ENCODE results near the gene ADCY2. TPM values are rescaled to one million over a fixed set of nuclear protein-coding genes. Genes with fewer than 3 reads are reported as not detected.

Gene ADCY2
- total RNA-seq, 1 experiment from 2014 or later: not detected

- Mint-ChIP-seq H3K27me3 (ENCODE audit: unreplicated experiment) (no peaks in the 10 kb centered on the region), H3K4me1 (ENCODE audit: low read depth, unreplicated experiment) (no peaks in the 10 kb centered on the region), H3K4me3 (ENCODE audit: low read depth, unreplicated experiment) (no peak overlapping the region), H3K36me3 (ENCODE audit: insufficient read depth, unreplicated experiment) (no peaks in the 10 kb centered on the region), H3K9me3 (ENCODE audit: low read depth, unreplicated experiment) (peaks cover 16% of the 10 kb centered on the region), H3K27ac (ENCODE audit: unreplicated experiment) (no peak overlapping the region)
- no peak for DNase-seq
- TF ChIP-seq CTCF (IDR thresholded peaks at IDR 0.05; ENCODE audit: unreplicated experiment): no peak
- BruUV-seq (replicated peaks): no TSS peak
- intact Hi-C loops (cut with micrococcal nuclease; ENCODE audit: unreplicated experiment): no loop called here
- CTCF ChIA-PET: interaction anchor here (0.5 kb wide), 1 partner anchor 183 kb away, joined by 6 read pairs; no protein-coding TSS in a partner anchor
Observed at GRCh38 chr5:7471710-7472109, 75.8 kb downstream of the ADCY2 start.

- H3K27me3 Mint-ChIP-seq (ENCODE audit: unreplicated experiment): no peaks in the 10 kb centered on the region
- CTCF ChIA-PET: no interaction called here
- no peaks in the 10 kb centered on the region for H3K36me3 Mint-ChIP-seq (ENCODE audit: insufficient read depth, unreplicated experiment)
Observed at GRCh38 chr5:7473115-7473514, 77.2 kb downstream of the ADCY2 start.

GRCh38 chr5:7473668-7474215 lies 77.8 kb downstream of the ADCY2 start:
- TF ChIP-seq CTCF (IDR thresholded peaks at IDR 0.05; ENCODE audit: unreplicated experiment): no peak
- intact Hi-C loops (cut with micrococcal nuclease; ENCODE audit: unreplicated experiment): no loop called here
- CTCF ChIA-PET: no interaction called here
- DNase-seq: no peak
- Mint-ChIP-seq H3K27ac (ENCODE audit: unreplicated experiment) (no peak overlapping the region), H3K4me3 (ENCODE audit: low read depth, unreplicated experiment) (no peak overlapping the region), H3K27me3 (ENCODE audit: unreplicated experiment) (no peaks in the 10 kb centered on the region), H3K4me1 (ENCODE audit: low read depth, unreplicated experiment) (no peaks in the 10 kb centered on the region), H3K9me3 (ENCODE audit: low read depth, unreplicated experiment) (peaks cover 16% of the 10 kb centered on the region), H3K36me3 (ENCODE audit: insufficient read depth, unreplicated experiment) (no peaks in the 10 kb centered on the region)
- BruUV-seq (replicated peaks): no TSS peak

More at GRCh38 chr5:7473115-7473514, 77.2 kb downstream of the ADCY2 start:
- BruUV-seq (replicated peaks): no TSS peak
- no peak overlapping the region for H3K27ac Mint-ChIP-seq (ENCODE audit: unreplicated experiment)
- TF ChIP-seq CTCF (IDR thresholded peaks at IDR 0.05; ENCODE audit: unreplicated experiment): no peak
- DNase-seq: no peak
- intact Hi-C loops (cut with micrococcal nuclease; ENCODE audit: unreplicated experiment): no loop called here
- peaks cover 16% of the 10 kb centered on the region for H3K9me3 Mint-ChIP-seq (ENCODE audit: low read depth, unreplicated experiment)
- H3K4me3 Mint-ChIP-seq (ENCODE audit: low read depth, unreplicated experiment): no peak overlapping the region
- no peaks in the 10 kb centered on the region for H3K4me1 Mint-ChIP-seq (ENCODE audit: low read depth, unreplicated experiment)

- Mint-ChIP-seq H3K36me3 (ENCODE audit: insufficient read depth, unreplicated experiment) (no peaks in the 10 kb centered on the region), H3K4me3 (ENCODE audit: low read depth, unreplicated experiment) (no peak overlapping the region), H3K4me1 (ENCODE audit: low read depth, unreplicated experiment) (no peaks in the 10 kb centered on the region), H3K9me3 (ENCODE audit: low read depth, unreplicated experiment) (peaks cover 16% of the 10 kb centered on the region), H3K27ac (ENCODE audit: unreplicated experiment) (no peak overlapping the region), H3K27me3 (ENCODE audit: unreplicated experiment) (no peaks in the 10 kb centered on the region)
- CTCF ChIA-PET: no interaction called here
- BruUV-seq (replicated peaks): no TSS peak
- no peak for DNase-seq
- intact Hi-C loops (cut with micrococcal nuclease; ENCODE audit: unreplicated experiment): no loop called here
- TF ChIP-seq CTCF (IDR thresholded peaks at IDR 0.05; ENCODE audit: unreplicated experiment): no peak
Observed at GRCh38 chr5:7474821-7475403, 79.0 kb downstream of the ADCY2 start.
